BLaER1 treated with 17β-estradiol and CSF1 and Interleukin-3, amounts not matched to agents 10 nM and 100 nM (cell line): ENCODE data around the gene ZBTB34.

Experiments
- H3K27ac ChIP-seq, 11 experiments: shearing (Covaris generic); formaldehyde crosslinking; 2 replicates each; pipeline ENCODE4 v1.8.1; 2022
- H3K27me3 ChIP-seq, 11 experiments: shearing (Covaris generic); formaldehyde crosslinking; 2 replicates each; pipeline ENCODE4 v1.8.1; 2022
- H3K36me3 ChIP-seq, 11 experiments: shearing (Covaris generic); formaldehyde crosslinking; 2 replicates each; pipeline ENCODE4 v1.8.1; 2022
- H3K4me1 ChIP-seq, 10 experiments: shearing (Covaris generic); formaldehyde crosslinking; 2 replicates each; pipeline ENCODE4 v1.8.1; 2022
- H3K4me2 ChIP-seq, 11 experiments: shearing (Covaris generic); formaldehyde crosslinking; 2 replicates each; pipeline ENCODE4 v1.8.1; 2022
- H3K4me3 ChIP-seq, 10 experiments: shearing (Covaris generic); formaldehyde crosslinking; 2 replicates each; pipeline ENCODE4 v1.8.1; 2022
- H3K9ac ChIP-seq, 11 experiments: shearing (Covaris generic); formaldehyde crosslinking; 2 replicates each; pipeline ENCODE4 v1.8.1; 2022
- H3K9me3 ChIP-seq, 11 experiments: shearing (Covaris generic); formaldehyde crosslinking; replicated peaks in 1 of 11; 2 replicates each; pipeline ENCODE4 v1.8.1; 2022
- H4K20me1 ChIP-seq, 11 experiments: shearing (Covaris generic); formaldehyde crosslinking; 2 replicates each; pipeline ENCODE4 v1.8.1; 2022
- Cebpa-rat ChIP-seq, 11 experiments: shearing (Covaris generic); IDR thresholded peaks; 2 replicates each; pipeline ENCODE4 v1.8.1; 2022

Gene ZBTB34

GRCh38 chr9:126879288-126879687 is 18.8 kb downstream of the ZBTB34 start:
- Histone ChIP-seq H3K9me3 (no peaks in the 10 kb centered on the region), H4K20me1 (peaks cover 44 to 99% (median 84%) of the 10 kb centered on the region in 11 experiments), H3K27ac (no peak overlapping the region), H3K4me2 (no peak overlapping the region), H3K4me3 (no peak overlapping the region), H3K9ac (no peak overlapping the region), H3K4me1 (peaks cover 0 to 15% (median 0%) of the 10 kb centered on the region in 10 experiments; a peak in 8 of 20 replicates), H3K36me3 (peaks cover 57 to 75% (median 67%) of the 10 kb centered on the region in 11 experiments), H3K27me3 (no peaks in the 10 kb centered on the region)
- TF ChIP-seq Cebpa-rat (IDR thresholded peaks at IDR 0.05): no peak

GRCh38 chr9:126880226-126880946 is 19.9 kb downstream of the ZBTB34 start:
- H3K4me2 ChIP-seq: no peak overlapping the region
- no peaks in the 10 kb centered on the region for H3K9me3 ChIP-seq
- no peak for TF ChIP-seq Cebpa-rat (IDR thresholded peaks at IDR 0.05)
- H3K4me1 ChIP-seq: peaks cover 0 to 11% (median 0%) of the 10 kb centered on the region in 10 experiments; a peak in 8 of 20 replicates
- peaks cover 45 to 99% (median 85%) of the 10 kb centered on the region in 11 experiments for H4K20me1 ChIP-seq
- H3K36me3 ChIP-seq: peaks cover 57 to 86% (median 75%) of the 10 kb centered on the region in 11 experiments
- no peak overlapping the region for H3K9ac ChIP-seq
- H3K27ac ChIP-seq: no peak overlapping the region
- H3K4me3 ChIP-seq: no peak overlapping the region
- H3K27me3 ChIP-seq: no peaks in the 10 kb centered on the region

GRCh38 chr9:126880947-126881332 is 20.5 kb downstream of the ZBTB34 start:
- no peak for TF ChIP-seq Cebpa-rat (IDR thresholded peaks at IDR 0.05)

GRCh38 chr9:126882746-126883145 is 22.3 kb downstream of the ZBTB34 start:
- peaks cover 36 to 97% (median 85%) of the 10 kb centered on the region in 11 experiments; a peak in 21 of 22 replicates for H4K20me1 ChIP-seq
- peaks cover 51 to 92% (median 81%) of the 10 kb centered on the region in 11 experiments for H3K36me3 ChIP-seq
- H3K27ac ChIP-seq: no peak overlapping the region
- no peak overlapping the region for H3K9ac ChIP-seq
- H3K9me3 ChIP-seq: no peaks in the 10 kb centered on the region
- H3K4me3 ChIP-seq: no peak overlapping the region
- TF ChIP-seq Cebpa-rat (IDR thresholded peaks at IDR 0.05): no peak
- peaks cover 0 to 5% (median 0%) of the 10 kb centered on the region in 10 experiments; a peak in 5 of 20 replicates for H3K4me1 ChIP-seq
- no peak overlapping the region for H3K4me2 ChIP-seq
- H3K27me3 ChIP-seq: no peaks in the 10 kb centered on the region

More at GRCh38 chr9:126880947-126881332, 20.5 kb downstream of the ZBTB34 start:
- H3K9me3 ChIP-seq: no peaks in the 10 kb centered on the region
- no peak overlapping the region for H3K9ac ChIP-seq
- H4K20me1 ChIP-seq: peaks cover 44 to 99% (median 90%) of the 10 kb centered on the region in 11 experiments
- no peak overlapping the region for H3K4me3 ChIP-seq
- H3K27me3 ChIP-seq: no peaks in the 10 kb centered on the region
- no peak overlapping the region for H3K27ac ChIP-seq
- peaks cover 0 to 7% (median 0%) of the 10 kb centered on the region in 10 experiments; a peak in 8 of 20 replicates for H3K4me1 ChIP-seq
- H3K36me3 ChIP-seq: peaks cover 57 to 90% (median 80%) of the 10 kb centered on the region in 11 experiments
- no peak overlapping the region for H3K4me2 ChIP-seq

- TF ChIP-seq Cebpa-rat (IDR thresholded peaks at IDR 0.05): no peak
- peaks cover 0 to 5% (median 0%) of the 10 kb centered on the region in 10 experiments; a peak in 5 of 20 replicates for H3K4me1 ChIP-seq
- no peak overlapping the region for H3K4me2 ChIP-seq
- H3K27ac ChIP-seq: no peak overlapping the region
- peaks cover 42 to 83% (median 72%) of the 10 kb centered on the region in 11 experiments for H3K36me3 ChIP-seq
- H3K4me3 ChIP-seq: no peak overlapping the region
- peak overlapping the region in 1 of 11 experiments; percentile 51; a peak in 2 of 22 replicates for H3K9ac ChIP-seq
- no peaks in the 10 kb centered on the region for H3K27me3 ChIP-seq
- H4K20me1 ChIP-seq: peaks cover 34 to 97% (median 76%) of the 10 kb centered on the region in 11 experiments; a peak in 21 of 22 replicates
- no peaks in the 10 kb centered on the region for H3K9me3 ChIP-seq
Observed at GRCh38 chr9:126883636-126884035, 23.2 kb downstream of the ZBTB34 start.

GRCh38 chr9:126885131-126885641 is 24.7 kb downstream of the ZBTB34 start:
- Histone ChIP-seq H3K27ac (no peak overlapping the region), H3K4me1 (peaks cover 0 to 4% (median 0%) of the 10 kb centered on the region in 10 experiments; a peak in 5 of 20 replicates), H3K4me2 (no peak overlapping the region), H3K9ac (no peak overlapping the region), H3K9me3 (no peaks in the 10 kb centered on the region), H4K20me1 (peaks cover 34 to 93% (median 64%) of the 10 kb centered on the region in 11 experiments; a peak in 21 of 22 replicates), H3K4me3 (no peak overlapping the region), H3K36me3 (peaks cover 27 to 68% (median 56%) of the 10 kb centered on the region in 11 experiments), H3K27me3 (no peaks in the 10 kb centered on the region)
- no peak for TF ChIP-seq Cebpa-rat (IDR thresholded peaks at IDR 0.05)

GRCh38 chr9:126886034-126886822 is 25.8 kb downstream of the ZBTB34 start:
- Histone ChIP-seq H3K4me1 (no peaks in the 10 kb centered on the region), H3K9ac (no peak overlapping the region), H3K4me2 (no peak overlapping the region), H3K27me3 (no peaks in the 10 kb centered on the region), H4K20me1 (peaks cover 34 to 84% (median 55%) of the 10 kb centered on the region in 11 experiments; a peak in 21 of 22 replicates), H3K36me3 (peaks cover 17 to 57% (median 46%) of the 10 kb centered on the region in 11 experiments; a peak in 21 of 22 replicates), H3K4me3 (no peak overlapping the region), H3K9me3 (no peaks in the 10 kb centered on the region), H3K27ac (no peak overlapping the region)
- TF ChIP-seq Cebpa-rat (IDR thresholded peaks at IDR 0.05): no peak

GRCh38 chr9:126886897-126887296 is 26.5 kb downstream of the ZBTB34 start:
- Histone ChIP-seq H3K4me2 (no peak overlapping the region), H3K27ac (no peak overlapping the region), H3K9me3 (no peaks in the 10 kb centered on the region), H3K27me3 (no peaks in the 10 kb centered on the region), H4K20me1 (peaks cover 32 to 78% (median 49%) of the 10 kb centered on the region in 11 experiments; a peak in 21 of 22 replicates), H3K9ac (no peak overlapping the region), H3K36me3 (peaks cover 11 to 51% (median 39%) of the 10 kb centered on the region in 11 experiments; a peak in 21 of 22 replicates), H3K4me3 (no peak overlapping the region), H3K4me1 (no peaks in the 10 kb centered on the region)
- no peak for TF ChIP-seq Cebpa-rat (IDR thresholded peaks at IDR 0.05)
